ENCODE data around the gene TFEB. TPM values are rescaled to one million over a fixed set of nuclear protein-coding genes. Genes with fewer than 3 reads are reported as not detected.

Gene TFEB
- total and polyA plus RNA-seq, 10 of the 15 experiments (the other 5 are each of a cell fraction or from before 2014, with no cell fraction given) = 0.84 to 108 (median 60.8) TPM

GRCh38 chr6:41783106-41783780 is 47.8 kb upstream of the TFEB start:
- Histone ChIP-seq H4K20me1 (ENCODE audit: control insufficient read depth, insufficient read depth) (no peaks in the 10 kb centered on the region), H3K79me2 (ENCODE audit: control insufficient read depth, insufficient read depth, low read length) (peaks cover 10% of the 10 kb centered on the region), H3K27ac (ENCODE audit: control insufficient read depth, insufficient read depth) (no peak overlapping the region), H3K27me3 (replicated peaks in 1 of 2; ENCODE audit: control insufficient read depth in 2 of 2, insufficient read depth in 2 of 2, low read length in 1 of 2) (no peaks in the 10 kb centered on the region), H3K4me1 (ENCODE audit: control insufficient read depth, insufficient read depth, low read length) (peaks cover 29% of the 10 kb centered on the region), H3K4me3 (no peak overlapping the region), H3K4me2 (ENCODE audit: control insufficient read depth, insufficient read depth) (no peak overlapping the region), H3K36me3 (ENCODE audit: control insufficient read depth in 2 of 2, insufficient read depth in 2 of 2, low read length in 1 of 2) (no peaks in the 10 kb centered on the region), H3K9me3 (replicated peaks; ENCODE audit: control insufficient read depth, insufficient read depth, low read length) (no peaks in the 10 kb centered on the region), H2AFZ (ENCODE audit: control insufficient read depth, low read depth, low read length) (no peak overlapping the region), H3K9ac (ENCODE audit: control insufficient read depth, insufficient read depth, low read length) (no peak overlapping the region)
- SMC1A ChIA-PET (ENCODE audit: uncharacterized antibody, unreplicated experiment) = interaction anchor here (1.0 to 5.6 kb wide), 5 partner anchors 49 to 262 kb away, joined by 3 to 54 read pairs (median 5); no protein-coding TSS in a partner anchor
- in situ Hi-C loops (cut with MboI) (no loop called here), intact Hi-C loops (cut with micrococcal nuclease; ENCODE audit: unreplicated experiment) (loop anchor here (5.0 kb wide), 1 partner anchor 429 kb away; no protein-coding TSS in a partner anchor)
- CTCF ChIA-PET = interaction anchor here (0.8 to 8.3 kb wide), 3 partner anchors 18 to 261 kb away, joined by 3 to 141 read pairs (median 3); no protein-coding TSS in a partner anchor
- RAD21 ChIA-PET (ENCODE audit: unreplicated experiment) = interaction anchor here (1.4 to 5.0 kb wide), 2 partner anchors 181 to 260 kb away, joined by 4 to 80 read pairs; no protein-coding TSS in a partner anchor
- WGBS (ENCODE audit: insufficient coverage, insufficient replicate concordance, low lambda C conversion rate, missing lambda C conversion rate) = 52% methylated on average over 6 of the region's 6 CpGs
- POLR2A ChIA-PET = interaction anchor here (0.5 to 0.9 kb wide), 2 partner anchors 250 to 487 kb away, joined by 5 read pairs; no protein-coding TSS in a partner anchor
- ATAC-seq (no peak), FAIRE-seq (no peak), DNase-seq (ENCODE audit: low read depth, low spot score) (no peak)
- BruUV-seq (replicated peaks) = no TSS peak
- no peak for TF ChIP-seq ZNF274 (IDR thresholded peaks at IDR 0.05; ENCODE audit: insufficient read depth, insufficient read length)

- BruUV-seq (replicated peaks) = no TSS peak
- RAD21 ChIA-PET (ENCODE audit: unreplicated experiment) = interaction anchor here (1.0 to 1.9 kb wide), 2 partner anchors 48 to 264 kb away, joined by 3 to 9 read pairs; no protein-coding TSS in a partner anchor
- Histone ChIP-seq H3K4me2 (ENCODE audit: control insufficient read depth, insufficient read depth) (no peak overlapping the region), H3K27ac (ENCODE audit: control insufficient read depth, insufficient read depth) (no peak overlapping the region), H3K4me3 (no peak overlapping the region), H3K4me1 (ENCODE audit: control insufficient read depth, insufficient read depth, low read length) (peaks cover 29% of the 10 kb centered on the region), H3K27me3 (replicated peaks in 1 of 2; ENCODE audit: control insufficient read depth in 2 of 2, insufficient read depth in 2 of 2, low read length in 1 of 2) (no peaks in the 10 kb centered on the region), H4K20me1 (ENCODE audit: control insufficient read depth, insufficient read depth) (no peaks in the 10 kb centered on the region), H2AFZ (ENCODE audit: control insufficient read depth, low read depth, low read length) (no peak overlapping the region), H3K9ac (ENCODE audit: control insufficient read depth, insufficient read depth, low read length) (no peak overlapping the region), H3K9me3 (replicated peaks; ENCODE audit: control insufficient read depth, insufficient read depth, low read length) (no peaks in the 10 kb centered on the region), H3K36me3 (ENCODE audit: control insufficient read depth in 2 of 2, insufficient read depth in 2 of 2, low read length in 1 of 2) (peaks cover 0 to 3% of the 10 kb centered on the region in 2 experiments; a peak in 1 of 4 replicates), H3K79me2 (ENCODE audit: control insufficient read depth, insufficient read depth, low read length) (no peaks in the 10 kb centered on the region)
- intact Hi-C loops (cut with micrococcal nuclease; ENCODE audit: unreplicated experiment) (loop anchor here (2.0 to 5.0 kb wide), 2 partner anchors 385 to 431 kb away; no protein-coding TSS in a partner anchor), in situ Hi-C loops (cut with MboI) (no loop called here)
- POLR2A ChIA-PET = no interaction called here
- CTCF ChIA-PET = interaction anchor here (0.9 to 8.3 kb wide), 5 partner anchors 10 to 324 kb away, joined by 3 to 141 read pairs (median 4); no protein-coding TSS in a partner anchor
- DNase-seq (ENCODE audit: low read depth, low spot score) = no peak
- SMC1A ChIA-PET (ENCODE audit: uncharacterized antibody, unreplicated experiment) = interaction anchor here (2.7 kb wide), 1 partner anchor 263 kb away, joined by 20 read pairs; no protein-coding TSS in a partner anchor
- FAIRE-seq = no peak
- WGBS (ENCODE audit: insufficient coverage, insufficient replicate concordance, low lambda C conversion rate, missing lambda C conversion rate) = 10% methylated on average over 3 of the region's 3 CpGs
- TF ChIP-seq, protein P1, sequence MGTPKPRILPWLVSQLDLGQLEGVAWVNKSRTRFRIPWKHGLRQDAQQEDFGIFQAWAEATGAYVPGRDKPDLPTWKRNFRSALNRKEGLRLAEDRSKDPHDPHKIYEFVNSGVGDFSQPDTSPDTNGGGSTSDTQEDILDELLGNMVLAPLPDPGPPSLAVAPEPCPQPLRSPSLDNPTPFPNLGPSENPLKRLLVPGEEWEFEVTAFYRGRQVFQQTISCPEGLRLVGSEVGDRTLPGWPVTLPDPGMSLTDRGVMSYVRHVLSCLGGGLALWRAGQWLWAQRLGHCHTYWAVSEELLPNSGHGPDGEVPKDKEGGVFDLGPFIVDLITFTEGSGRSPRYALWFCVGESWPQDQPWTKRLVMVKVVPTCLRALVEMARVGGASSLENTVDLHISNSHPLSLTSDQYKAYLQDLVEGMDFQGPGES (IDR thresholded peaks at IDR 0.05) = no peak
- TF ChIP-seq NBN (IDR thresholded peaks at IDR 0.05) (no peak), BCLAF1 (IDR thresholded peaks at IDR 0.05) (no peak)
- ATAC-seq = no peak
Measured at GRCh38 chr6:41781366-41781730, 45.9 kb upstream of the TFEB start.

Measured in GM12878 (cell line).